Left cardiac atrium (tissue), 4 donors: ENCODE measurements around the gene SLC25A39. TPM values are rescaled to one million over a fixed set of nuclear protein-coding genes. Genes with fewer than 3 reads are reported as not detected.
"Not testable (repeated sequence)": the region's sequence is repeated elsewhere in the genome, so short reads cannot be mapped to it uniquely, and the experiment has no call there.

Experiments used
- ATAC-seq, 2 donors: fragments of 200-7000 bp; cut with Tn5 transposase; one replicate each; pipeline ENCODE4 v1.9.1; 2020; ENCODE audit warnings: mild to moderate bottlenecking in 2 of 2, moderate library complexity in 2 of 2
- DNase-seq: peaks from one replicate; pipeline ENCODE4 v3.0.0-alpha.2; 2020
- intact Hi-C, 2 donors: fragments of 100-400 bp; cut with DNase I; formaldehyde crosslinking; loops; one replicate each; pipeline versions ENCODE4 v1.14.1 to v1.15.1; 2022 to 2023
- total RNA-seq, 2 donors: library from RNA; stranded (reverse); fragmentation: NEBNext Ultra II Directional; extraction: Animal tissue kit (Norgen Biotek cat#: 25700); gene quantifications; one replicate each; pipeline ENCODE4 v1.2.1, GENCODE V29; 2021
- donor health status: DM: no; HTN: yes; CAD: no.
- donor health status: DM: no; HTN: yes; CAD: no; lungs with severe emphysema.
- donor health status: DM: yes; HTN: yes; CAD: no.
- donor health status: Dilated cardiomyopathy.

SLC25A39 gene
- total RNA-seq, 2 donors from 2014 or later, result 60.9 to 62.5 TPM

DNA sequence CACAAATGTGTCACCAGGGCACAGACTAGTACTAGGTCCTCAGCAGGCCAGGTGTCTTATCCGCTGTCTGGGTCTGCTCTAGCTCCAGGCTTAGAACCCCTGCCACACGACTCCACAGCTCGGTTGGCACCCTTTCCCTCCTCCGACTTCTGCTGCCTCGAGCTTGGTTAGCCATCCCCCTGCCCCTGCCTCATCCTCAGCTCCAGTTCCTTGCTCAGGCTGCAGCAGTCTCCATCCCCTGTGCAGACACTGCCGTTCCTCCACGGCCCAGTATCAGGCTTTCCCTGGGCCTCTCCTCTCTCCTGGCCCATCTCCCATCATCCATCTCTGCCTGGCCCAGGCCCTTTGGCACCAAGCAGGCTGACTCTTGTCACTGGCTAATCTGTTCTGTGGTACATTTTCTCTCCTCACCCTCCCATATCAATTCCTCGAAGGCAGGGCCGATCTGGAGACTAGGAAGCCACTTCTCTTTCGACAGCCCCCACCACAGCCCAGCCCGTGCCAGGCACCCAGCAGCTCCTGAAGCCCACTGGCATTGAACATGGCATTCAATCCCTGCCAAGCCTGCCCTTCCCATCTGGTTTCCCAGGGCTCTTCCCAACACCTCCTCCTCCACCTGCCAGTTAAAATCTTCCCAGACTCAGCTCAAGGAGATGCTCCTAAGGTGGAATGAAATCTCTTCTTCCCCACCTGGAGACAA, 19.0 kb upstream of the SLC25A39 start:
- intact Hi-C loops, result no loop called here
- DNase-seq (no peak), ATAC-seq (no peak)

DNA sequence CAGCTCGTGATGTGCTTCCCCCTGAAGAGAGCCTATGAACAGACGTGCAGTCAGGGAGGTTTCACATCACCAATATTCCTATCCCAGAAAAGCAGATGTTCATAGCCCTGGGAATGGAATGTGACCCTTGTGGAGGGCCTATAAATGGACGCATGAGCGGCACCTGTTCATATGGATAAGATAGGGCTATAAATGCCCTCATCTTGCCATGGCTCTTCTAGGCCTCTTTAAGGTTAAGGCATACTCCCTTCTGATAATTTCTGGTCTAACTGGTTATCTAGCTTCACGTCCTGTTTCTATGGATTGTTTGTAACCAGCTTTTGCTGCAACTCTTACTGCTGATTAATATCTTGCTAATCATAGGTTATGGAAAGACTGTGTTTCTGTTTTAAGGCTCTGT, 15.9 kb upstream of the SLC25A39 start:
- DNase-seq, ATAC-seq, intact Hi-C loops: not testable (repeated sequence)

DNA sequence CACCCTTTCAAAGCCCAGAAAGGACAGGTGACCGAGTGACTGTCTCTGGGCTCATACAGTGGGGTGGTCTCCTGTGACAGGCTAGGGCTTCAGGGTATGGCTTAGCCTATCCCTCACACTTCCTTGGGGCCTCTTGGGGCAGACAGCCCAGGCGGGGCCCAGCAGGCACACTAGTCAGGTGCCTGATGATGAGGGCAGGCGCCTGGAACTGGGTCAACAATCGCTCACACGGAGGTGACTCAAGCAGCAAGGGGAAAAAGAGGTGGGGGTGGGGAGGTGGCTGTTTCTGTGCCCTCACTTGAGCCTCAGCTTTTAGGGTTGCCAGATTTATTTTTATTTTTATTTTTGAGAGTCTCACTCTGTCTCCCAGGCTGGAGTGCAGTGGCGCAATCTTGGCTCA, 14.1 kb upstream of the SLC25A39 start:
- DNase-seq, result no peak
- peak in 1 of 2 donors; percentile 80 for ATAC-seq
- intact Hi-C loops, result no loop called here

DNA sequence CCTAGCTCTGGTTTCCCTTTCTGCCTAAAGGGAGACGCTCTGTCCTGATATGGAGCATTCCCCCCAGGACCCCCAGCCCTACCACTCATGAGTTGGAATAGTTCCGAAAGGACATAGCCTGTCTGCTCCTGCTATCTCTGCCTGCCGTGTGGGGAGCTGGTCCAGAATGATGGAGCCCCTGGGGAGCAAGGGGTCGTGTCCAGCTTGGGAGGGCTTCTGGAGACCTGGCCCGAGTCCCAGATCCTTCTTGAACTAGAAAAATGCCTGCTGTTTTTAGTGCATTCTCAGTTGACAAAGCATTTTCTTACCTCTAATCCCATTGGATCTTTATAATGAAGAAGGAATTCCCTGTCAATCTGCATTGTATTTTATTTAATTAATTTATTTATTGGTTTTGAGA, 11.3 kb upstream of the SLC25A39 start:
- intact Hi-C loops, result no loop called here
- ATAC-seq, result no peak
- no peak for DNase-seq

DNA sequence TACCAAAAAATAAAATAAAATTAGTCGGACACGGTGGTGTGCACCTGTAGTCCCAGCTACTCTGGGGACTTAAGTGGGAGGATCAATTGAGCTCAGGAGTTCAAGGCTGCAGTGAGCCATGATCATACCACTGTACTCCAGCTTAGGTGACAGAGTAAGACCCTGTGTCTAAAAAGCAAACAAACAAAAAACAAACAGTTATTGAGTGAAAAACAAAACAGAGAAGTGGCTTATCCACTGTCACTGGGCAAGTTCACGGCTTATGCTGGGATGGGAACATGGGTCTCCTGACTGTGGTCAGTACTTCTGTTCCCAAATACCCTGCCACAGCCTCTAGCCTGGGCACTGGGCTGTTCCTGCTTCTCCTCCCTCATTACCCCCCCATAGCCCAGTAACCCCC, 10.9 kb upstream of the SLC25A39 start:
- ATAC-seq, result no peak
- DNase-seq, result no peak
- intact Hi-C loops, result no loop called here

DNA sequence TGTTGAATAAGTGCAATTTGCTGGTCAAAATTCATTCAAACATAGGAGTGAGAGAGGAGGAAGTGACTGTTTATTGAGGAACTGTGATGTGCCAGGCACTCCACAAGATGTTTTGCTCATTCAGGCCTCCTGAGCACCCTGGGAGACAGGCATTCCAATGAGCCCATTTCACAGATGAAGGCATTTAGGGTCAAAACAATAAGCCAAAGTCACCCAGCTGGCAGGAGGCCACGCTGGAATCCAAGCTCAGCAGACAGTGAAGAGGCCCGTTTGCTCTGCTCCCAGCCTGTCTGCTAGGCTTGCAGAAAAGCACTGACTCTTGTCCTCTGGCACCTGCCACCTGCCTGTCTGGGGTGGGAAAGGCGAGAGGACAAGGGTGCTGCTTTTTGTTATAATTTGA, 10.1 kb upstream of the SLC25A39 start:
- DNase-seq (no peak), ATAC-seq (no peak)
- intact Hi-C loops, result no loop called here

DNA sequence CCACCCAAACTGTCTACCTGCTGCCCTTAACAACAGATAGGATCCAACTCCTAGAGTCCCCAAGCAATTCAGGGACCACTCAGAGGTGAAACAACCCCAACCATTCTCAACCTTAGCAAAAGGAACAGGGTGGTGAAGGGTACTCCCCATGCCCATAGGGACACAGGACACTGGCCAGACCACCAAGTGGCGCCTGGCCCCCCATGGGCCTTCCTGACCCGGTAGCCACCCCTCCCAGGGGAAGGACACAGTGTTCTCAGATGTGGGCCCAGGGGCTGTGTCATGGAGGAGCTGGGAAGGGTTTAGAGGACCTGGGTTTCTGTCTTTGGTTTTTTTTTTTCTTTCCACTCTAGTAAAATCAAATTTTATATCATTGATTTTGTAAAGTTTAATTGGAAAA, 9.7 kb upstream of the SLC25A39 start:
- intact Hi-C loops, result no loop called here
- DNase-seq, result no peak
- no peak for ATAC-seq

DNA sequence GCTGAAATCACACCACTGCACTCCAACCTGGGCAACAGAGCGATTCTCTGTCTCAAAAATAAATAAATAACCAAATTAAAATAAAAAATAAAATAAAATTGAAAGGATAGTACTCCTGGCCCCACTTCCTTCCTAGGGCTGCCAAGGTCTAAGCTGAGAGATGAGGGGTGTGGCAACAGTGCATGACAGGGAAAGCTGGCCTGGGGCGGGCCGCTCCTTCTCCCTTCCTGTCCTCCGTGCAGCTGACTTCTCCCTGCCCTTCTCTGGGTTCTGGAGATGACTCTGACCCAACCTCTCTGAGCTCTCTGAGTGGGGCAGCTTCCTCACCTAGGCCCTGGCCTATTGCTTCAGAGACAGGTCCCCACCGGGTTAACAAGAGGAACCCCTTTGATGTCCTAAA, 8.7 kb upstream of the SLC25A39 start:
- ATAC-seq, result peak in 1 of 2 donors; percentile 44
- DNase-seq, result no peak
- intact Hi-C loops, result no loop called here

DNA sequence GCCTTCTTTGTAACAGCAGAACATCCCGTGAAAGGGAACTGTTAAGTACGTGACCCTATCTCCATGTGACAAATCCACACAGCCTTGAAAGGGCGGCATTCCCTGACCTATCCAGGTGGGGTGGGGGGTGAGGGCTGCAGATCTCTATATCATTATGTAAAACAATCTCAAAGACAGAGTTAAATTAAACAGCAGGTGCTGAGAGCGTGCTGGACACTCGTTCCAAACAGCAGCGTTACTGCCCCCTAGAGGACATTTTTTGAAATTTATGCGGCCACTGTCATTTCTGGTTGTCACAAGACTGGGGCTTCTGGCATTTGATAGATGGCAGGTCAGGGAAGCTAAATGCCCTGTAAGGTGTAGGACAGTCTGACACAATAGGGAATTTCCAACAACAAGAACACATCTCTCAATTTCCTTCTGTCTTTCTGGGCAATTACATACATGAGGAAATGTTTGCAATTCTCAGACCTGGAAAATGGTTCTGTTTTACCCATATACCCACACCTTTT, 6.7 kb upstream of the SLC25A39 start:
- no peak for DNase-seq
- intact Hi-C loops, result loop anchor here in 1 of 2 donors (2.0 kb wide), 1 partner anchor 113 kb away; the partner anchor contains the start of gene UBTF
- ATAC-seq, result peak; percentile 2 to 11

DNA sequence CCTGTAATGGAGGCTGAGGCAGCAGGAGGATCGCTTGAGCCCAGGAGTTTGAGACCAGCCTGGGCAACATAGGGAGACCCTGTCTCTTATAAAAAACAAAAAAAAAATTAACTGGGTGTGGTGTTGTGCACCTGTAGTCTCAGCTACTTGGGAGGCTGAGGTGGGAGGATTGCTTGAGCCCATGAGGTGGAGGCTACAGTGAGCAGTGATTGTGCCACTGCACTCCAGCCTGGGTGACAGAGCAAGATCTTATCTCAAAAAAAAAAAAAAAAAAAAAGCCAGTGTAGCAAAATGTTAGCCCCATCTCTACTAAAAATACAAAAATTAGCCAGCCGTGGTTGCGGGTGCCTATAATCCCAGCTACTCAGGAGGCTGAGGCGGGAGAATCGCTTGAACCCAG, 5.6 kb upstream of the SLC25A39 start:
- intact Hi-C loops, result loop anchor here in 1 of 2 donors (2.0 kb wide), 1 partner anchor 111 kb away; the partner anchor contains the start of gene UBTF
- ATAC-seq, DNase-seq: not testable (repeated sequence)

DNA sequence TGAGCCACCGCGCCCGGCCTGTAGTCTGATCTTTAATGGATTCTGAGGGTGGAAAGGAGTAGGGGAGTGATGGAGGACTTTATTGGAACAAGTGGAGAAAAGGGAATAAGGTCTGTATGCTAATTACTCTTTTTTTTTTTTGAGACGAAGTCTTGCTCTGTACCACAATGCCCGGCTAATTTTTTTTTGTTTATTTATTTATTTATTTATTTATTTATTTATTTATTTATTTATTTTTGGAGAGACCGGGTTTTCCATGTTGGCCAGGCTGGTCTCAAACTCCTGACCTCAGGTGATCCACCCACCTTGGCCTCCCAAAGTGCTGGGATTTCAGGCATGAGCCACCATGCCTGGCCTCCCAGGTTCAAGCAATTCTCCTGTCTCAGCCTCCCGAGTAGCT, 4.9 kb upstream of the SLC25A39 start:
- intact Hi-C loops, result loop anchor here in 1 of 2 donors (5.0 kb wide), 1 partner anchor 112 kb away; the partner anchor contains the start of gene UBTF
- DNase-seq, ATAC-seq: not testable (repeated sequence)

DNA sequence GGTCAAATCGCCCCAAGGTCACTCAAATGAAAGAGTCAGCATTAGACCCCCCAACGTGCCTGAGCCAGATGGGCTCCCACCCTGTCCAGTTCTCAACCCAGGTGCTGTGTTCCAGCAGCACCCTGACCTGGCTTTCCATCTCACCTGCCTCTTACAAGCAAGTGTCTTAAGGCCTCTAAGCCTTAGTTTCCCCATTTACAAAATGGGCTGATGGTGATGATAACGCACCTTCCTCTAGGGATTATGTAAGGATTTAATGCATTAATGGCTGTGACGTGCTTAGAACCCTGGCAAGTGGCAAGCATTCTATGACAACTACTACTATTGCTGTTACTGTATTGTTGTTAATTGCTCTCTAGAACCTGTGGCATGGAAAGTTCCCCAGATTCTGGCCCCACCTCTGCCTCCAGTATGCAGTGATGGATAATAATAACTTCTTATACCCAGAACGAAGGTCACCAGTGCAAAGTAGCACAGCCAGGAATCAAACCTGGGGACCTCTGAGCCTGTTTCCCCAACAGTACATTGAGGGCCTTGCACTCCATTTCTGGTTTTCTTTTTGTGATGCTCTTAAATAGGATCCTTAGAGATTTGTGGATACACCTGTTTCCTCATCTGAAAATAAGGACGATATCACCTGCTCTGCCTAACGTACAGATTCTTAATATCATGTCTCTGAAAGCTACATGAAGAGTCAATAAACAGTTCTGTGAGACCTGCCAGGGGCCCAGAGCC, 3.3 kb upstream of the SLC25A39 start:
- no peak for ATAC-seq
- intact Hi-C loops, result loop anchor here in 1 of 2 donors (5.0 kb wide), 1 partner anchor 111 kb away; the partner anchor contains the start of gene UBTF
- DNase-seq, result no peak

DNA sequence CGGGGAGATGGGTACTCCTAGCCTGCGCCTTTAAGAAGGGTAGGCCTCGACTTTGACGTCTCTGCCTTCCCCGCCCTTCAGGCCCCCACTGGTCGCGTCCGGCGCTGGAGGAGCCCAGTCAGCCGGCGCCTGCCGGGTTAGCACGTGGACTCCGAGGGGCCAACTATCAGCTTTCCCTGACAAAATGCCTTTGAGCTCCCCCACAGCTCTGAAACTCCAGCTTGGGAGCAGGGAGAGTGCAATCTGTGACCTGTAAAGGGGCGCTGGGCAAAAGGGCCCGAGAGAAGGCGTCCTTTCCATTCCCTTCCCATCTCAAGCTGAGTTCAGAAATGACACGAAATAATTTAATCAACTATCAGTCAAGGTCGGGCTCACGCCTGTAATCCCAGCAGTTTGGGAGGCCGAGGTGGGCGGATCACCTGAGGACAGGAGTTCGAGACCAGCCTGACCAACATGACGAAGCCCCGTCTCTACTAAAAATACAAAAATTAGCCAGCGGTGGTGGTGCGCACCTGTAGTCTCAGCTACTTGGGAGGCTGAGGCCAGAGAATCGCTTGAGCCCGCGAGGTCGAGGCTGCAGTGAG, 2.3 kb upstream of the SLC25A39 start:
- intact Hi-C loops, result loop anchor here in 1 of 2 donors (5.0 kb wide), 1 partner anchor 110 kb away; the partner anchor contains the start of gene UBTF
- DNase-seq (peak; percentile 97), ATAC-seq (peak; percentile 84 to 88)

DNA sequence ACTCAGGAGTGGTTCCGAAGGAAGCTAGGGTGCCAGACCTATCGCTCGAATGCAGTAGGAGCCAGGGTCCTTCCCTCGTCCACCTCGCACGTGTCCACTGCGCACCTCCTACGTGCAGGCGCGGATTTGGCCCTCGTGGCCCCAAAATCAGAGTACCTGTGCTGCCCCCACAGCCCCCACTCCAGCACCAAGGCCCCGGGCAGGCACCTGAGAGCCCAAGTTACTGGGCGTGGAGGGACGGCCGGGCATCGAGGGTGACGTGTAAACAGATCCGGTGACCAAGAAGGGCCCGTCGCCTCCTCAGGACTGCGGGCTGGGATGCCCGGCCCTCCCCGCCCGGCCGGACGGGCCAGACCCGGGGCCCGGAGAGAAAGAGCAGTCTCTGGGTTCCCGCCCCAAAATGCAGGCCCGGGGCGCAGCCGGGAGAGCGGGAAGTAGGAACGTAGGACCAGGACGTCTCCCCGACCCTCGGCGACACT, 492 bp downstream of the SLC25A39 start:
- DNase-seq, result no peak
- intact Hi-C loops, result loop anchor here in 1 of 2 donors (1.0 kb wide), 1 partner anchor 103 kb away; no protein-coding TSS in a partner anchor

DNA sequence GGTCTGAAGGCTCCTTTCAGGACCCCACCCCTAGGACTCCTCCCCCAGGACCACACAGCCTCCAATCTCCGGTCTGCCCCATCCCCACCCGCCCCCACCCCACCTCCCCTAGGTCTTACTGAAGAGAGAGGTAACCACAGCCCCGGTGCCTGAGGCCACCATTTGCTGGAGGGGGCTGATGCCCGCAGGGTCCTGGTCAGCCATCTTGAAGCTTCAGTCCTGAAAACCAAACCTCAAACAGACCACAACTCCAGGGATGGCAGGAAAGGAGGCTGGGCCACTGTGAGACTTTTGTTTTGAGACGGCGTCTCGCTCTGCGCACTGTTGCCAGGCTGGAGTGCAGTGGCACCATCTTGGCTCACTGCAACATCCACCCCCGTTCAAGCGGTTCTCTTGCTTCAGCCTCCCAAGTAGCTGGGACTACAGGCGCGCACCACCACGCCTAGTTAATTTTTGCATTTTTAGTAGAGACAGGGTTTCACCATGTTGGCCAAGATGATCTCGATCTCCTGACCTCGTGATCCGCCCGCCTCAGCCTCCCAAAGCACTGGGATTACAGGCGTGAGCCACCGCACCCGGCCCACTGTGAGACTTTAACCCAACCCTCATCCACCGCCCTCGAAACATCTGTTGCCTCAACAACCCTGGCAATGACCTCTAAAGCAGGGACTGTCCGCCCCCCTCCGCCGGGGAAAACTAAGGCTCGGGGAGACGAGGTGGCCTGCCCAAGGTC, 1.1 kb downstream of the SLC25A39 start:
- DNase-seq (no peak), ATAC-seq (no peak)
- intact Hi-C loops, result loop anchor here in 1 of 2 donors (1.0 kb wide), 1 partner anchor 102 kb away; no protein-coding TSS in a partner anchor

More for the DNA sequence above, 492 bp downstream of the SLC25A39 start:
- peak; percentile 1 to 4 for ATAC-seq

DNA sequence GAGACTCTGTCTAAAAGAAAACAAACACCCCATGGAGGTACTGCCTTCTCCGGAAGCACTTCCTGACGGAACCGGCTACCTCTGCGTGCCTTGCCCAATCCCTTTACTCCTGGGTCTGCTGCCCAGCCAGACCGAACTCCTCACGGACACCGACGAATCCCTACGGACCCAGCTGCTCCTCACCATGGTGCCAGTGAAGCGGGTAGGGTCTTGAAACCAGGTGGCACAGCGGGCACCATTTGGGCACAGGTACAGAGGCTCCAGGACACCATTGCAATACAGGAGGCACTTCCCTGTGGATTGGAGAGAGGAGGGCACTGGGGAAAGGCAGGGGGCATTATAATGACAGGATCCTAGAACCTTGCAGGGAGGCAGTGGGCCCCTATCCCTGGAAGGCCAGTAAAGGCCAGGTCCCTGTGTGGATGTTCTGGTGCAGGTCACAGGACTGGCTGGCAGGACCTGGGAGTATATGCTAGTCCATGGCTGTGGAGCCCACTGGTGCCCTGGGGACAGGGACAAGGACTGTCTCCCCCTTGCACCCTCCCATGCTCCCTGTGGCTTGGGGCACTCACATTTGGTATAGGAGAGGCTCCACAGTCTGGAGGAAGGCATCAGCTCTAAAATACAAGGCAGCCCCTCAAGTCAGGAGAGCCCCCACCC, 2.3 kb downstream of the SLC25A39 start:
- intact Hi-C loops, result no loop called here
- DNase-seq, result no peak
- ATAC-seq, result no peak

DNA sequence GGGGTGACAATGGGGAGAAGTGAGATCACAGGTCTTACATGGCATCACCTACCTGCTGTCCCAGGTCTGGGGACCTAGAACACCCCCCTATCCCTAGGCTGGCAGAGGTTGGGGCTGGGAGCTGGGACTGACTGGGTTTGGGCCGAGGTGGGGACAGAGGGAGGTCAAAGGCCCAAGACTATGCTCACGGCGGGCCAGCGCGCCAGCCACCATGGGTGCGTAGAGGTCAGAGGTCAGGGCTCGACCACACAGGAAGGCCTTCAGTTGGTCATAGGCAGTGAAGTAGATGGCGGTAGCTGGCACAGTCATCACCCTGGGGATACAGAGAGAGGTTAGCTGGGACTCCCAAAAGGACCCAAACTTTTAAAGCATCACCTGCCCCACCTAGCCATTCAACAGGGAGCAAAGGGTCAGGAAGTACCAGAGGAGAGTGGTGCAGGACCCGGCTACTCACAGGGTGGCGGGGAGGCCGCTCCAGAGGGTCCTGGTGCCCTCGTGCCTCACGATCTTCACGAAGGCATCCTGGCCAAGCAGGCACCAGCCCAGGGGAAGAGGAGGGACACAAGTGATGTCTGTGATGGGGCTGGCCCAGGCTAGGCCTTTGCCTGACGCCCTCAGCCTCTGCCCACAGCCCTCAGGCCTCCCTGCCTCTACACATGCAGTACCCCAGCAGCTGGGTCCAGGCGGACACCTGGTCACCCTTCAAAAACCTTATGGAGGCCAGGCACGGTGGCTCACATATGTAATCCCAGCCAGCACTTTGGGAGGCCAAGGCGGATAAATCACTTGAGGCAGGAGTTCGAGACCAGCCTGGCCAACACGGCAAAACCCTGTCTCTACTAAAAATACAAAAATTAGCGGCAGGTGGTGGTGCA, 3.1 kb downstream of the SLC25A39 start:
- no peak for DNase-seq
- no peak for ATAC-seq
- intact Hi-C loops, result no loop called here
